HepG2 (cell line): ENCODE measurements around the gene SPTB. TPM values are rescaled to one million over a fixed set of nuclear protein-coding genes. Genes with fewer than 3 reads are reported as not detected.

ENCODE experiments used
- CCDC6 ChIP-seq: sonication (generic); formaldehyde crosslinking; IDR thresholded peaks from 2 replicates; pipeline ENCODE4 v1.8.1; 2022; ENCODE audit warnings: mild to moderate bottlenecking, missing genetic modification reagents, moderate library complexity
- IRF2 ChIP-seq: IDR thresholded peaks from 2 replicates; pipeline ENCODE4 v1.6.1; 2018; ENCODE audit warnings: missing genetic modification reagents, missing compliant biosample characterization
- KAT7 ChIP-seq: IDR thresholded peaks from 2 replicates; pipeline ENCODE4 v1.6.1; 2018; ENCODE audit warnings: borderline replicate concordance, missing compliant biosample characterization
- MBNL3 ChIP-seq: fragments of 250-450 bp; sonication (Bioruptor Pico); conservative IDR thresholded peaks from 2 replicates; pipeline ENCODE4 v1.8.0; 2022; ENCODE audit warnings: mild to moderate bottlenecking, inconsistent platforms
- MTA1 ChIP-seq: sonication (generic); formaldehyde crosslinking; IDR thresholded peaks from 2 replicates; pipeline ENCODE4 v1.4.0; 2020; ENCODE audit warnings: missing genetic modification reagents, mild to moderate bottlenecking, borderline replicate concordance
- MYC ChIP-seq: sonication (generic); formaldehyde crosslinking; IDR thresholded peaks from 2 replicates; pipeline ENCODE4 v1.9.0; 2021; ENCODE audit warnings: missing genetic modification reagents, borderline replicate concordance
- NCOA1 ChIP-seq: sonication (generic); formaldehyde crosslinking; IDR thresholded peaks from 2 replicates; pipeline ENCODE4 v1.9.0; 2021; ENCODE audit warnings: missing genetic modification reagents
- NFKB2 ChIP-seq: sonication (generic); formaldehyde crosslinking; IDR thresholded peaks from 2 replicates; pipeline ENCODE4 v1.4.0; 2020; ENCODE audit warnings: missing genetic modification reagents, borderline replicate concordance
- PHF21A ChIP-seq: sonication (generic); formaldehyde crosslinking; IDR thresholded peaks from 2 replicates; pipeline ENCODE4 v1.5.0; 2020; ENCODE audit warnings: mild to moderate bottlenecking, missing genetic modification reagents
- RAD21 ChIP-seq: fragments of 450-650 bp; formaldehyde crosslinking; IDR thresholded peaks from 2 replicates; pipeline ENCODE4 v1.5.0; 2020; ENCODE audit warnings: mild to moderate bottlenecking
- TSC22D2 ChIP-seq: sonication (generic); formaldehyde crosslinking; IDR thresholded peaks from 2 replicates; pipeline ENCODE4 v1.5.1; 2020; ENCODE audit warnings: missing genetic modification reagents, mild to moderate bottlenecking, borderline replicate concordance
- ZNF317 ChIP-seq: sonication (generic); formaldehyde crosslinking; IDR thresholded peaks from 2 replicates; pipeline ENCODE4 v1.5.0; 2020; ENCODE audit warnings: mild to moderate bottlenecking, missing genetic modification reagents
- ZNF33B ChIP-seq: sonication (generic); formaldehyde crosslinking; IDR thresholded peaks from 2 replicates; pipeline ENCODE4 v1.5.1; 2020; ENCODE audit warnings: mild to moderate bottlenecking, missing genetic modification reagents
- ZNF577 ChIP-seq: sonication (generic); formaldehyde crosslinking; IDR thresholded peaks from 2 replicates; pipeline ENCODE4 v1.4.0; 2020; ENCODE audit warnings: mild to moderate bottlenecking, low read depth, missing genetic modification reagents, borderline replicate concordance
- ZNF598 ChIP-seq: sonication (generic); formaldehyde crosslinking; IDR thresholded peaks from 2 replicates; pipeline ENCODE4 v1.5.1; 2020; ENCODE audit warnings: mild to moderate bottlenecking, missing genetic modification reagents, borderline replicate concordance
- ZNF75D ChIP-seq: sonication (generic); formaldehyde crosslinking; IDR thresholded peaks from 2 replicates; pipeline ENCODE4 v1.8.1; 2023; ENCODE audit warnings: missing genetic modification reagents, mild to moderate bottlenecking, borderline replicate concordance
- polyA plus RNA-seq, 8 experiments: library from polyadenylated mRNA; depleted of rRNA in 3 of 8; stranded (reverse) in 7 of 8; unstranded in 1 of 8; fragments of >200 nt; fragmentation: Illumina TruSeq in 4 of 8; extraction: Trizol in 4 of 8; gene quantifications; 2 replicates each; pipeline versions ENCODE4 v1.2.1 to v1.2.3, GENCODE V29; 2011 to 2016; ENCODE audit warnings: low read depth in 4 of 8, missing spikeins in 1 of 8, mixed read lengths in 1 of 8; ENCODE audit not compliant: insufficient read depth in 1 of 8
- total RNA-seq, 5 experiments: library from RNA; depleted of rRNA; stranded (reverse); fragments of >200 nt; fragmentation: Illumina TruSeq; extraction: Trizol; gene quantifications; 2 replicates each; pipeline ENCODE4 v1.2.3, GENCODE V29; 2016; ENCODE audit warnings: low read depth in 1 of 5
- TF ChIP-seq, protein P1 (sequence below): sonication (generic); formaldehyde crosslinking; IDR thresholded peaks from 2 replicates; pipeline ENCODE4 v1.5.0; 2020; ENCODE audit warnings: missing genetic modification reagents
- TF ChIP-seq, protein P2 (sequence below): sonication (generic); formaldehyde crosslinking; IDR thresholded peaks from 2 replicates; pipeline ENCODE4 v1.5.0; 2020; ENCODE audit warnings: missing genetic modification reagents
- TF ChIP-seq, protein P3 (sequence below): sonication (generic); formaldehyde crosslinking; IDR thresholded peaks from 2 replicates; pipeline ENCODE4 v1.5.0; 2020; ENCODE audit warnings: missing genetic modification reagents, mild to moderate bottlenecking, borderline replicate concordance
- TF ChIP-seq, protein P4 (sequence below): IDR thresholded peaks from 2 replicates; pipeline ENCODE4 v1.6.1; 2016; ENCODE audit warnings: mild to moderate bottlenecking, missing biosample characterization, missing genetic modification reagents
- TF ChIP-seq, protein P5 (sequence below): sonication (generic); formaldehyde crosslinking; IDR thresholded peaks from 2 replicates; pipeline ENCODE4 v1.5.1; 2020; ENCODE audit warnings: missing genetic modification reagents, mild to moderate bottlenecking, borderline replicate concordance

Gene SPTB
- total and polyA plus RNA-seq, 2 of the 13 experiments (the other 11 are each of a cell fraction or from before 2014, with no cell fraction given): 0.01 to 0.02 TPM

DNA sequence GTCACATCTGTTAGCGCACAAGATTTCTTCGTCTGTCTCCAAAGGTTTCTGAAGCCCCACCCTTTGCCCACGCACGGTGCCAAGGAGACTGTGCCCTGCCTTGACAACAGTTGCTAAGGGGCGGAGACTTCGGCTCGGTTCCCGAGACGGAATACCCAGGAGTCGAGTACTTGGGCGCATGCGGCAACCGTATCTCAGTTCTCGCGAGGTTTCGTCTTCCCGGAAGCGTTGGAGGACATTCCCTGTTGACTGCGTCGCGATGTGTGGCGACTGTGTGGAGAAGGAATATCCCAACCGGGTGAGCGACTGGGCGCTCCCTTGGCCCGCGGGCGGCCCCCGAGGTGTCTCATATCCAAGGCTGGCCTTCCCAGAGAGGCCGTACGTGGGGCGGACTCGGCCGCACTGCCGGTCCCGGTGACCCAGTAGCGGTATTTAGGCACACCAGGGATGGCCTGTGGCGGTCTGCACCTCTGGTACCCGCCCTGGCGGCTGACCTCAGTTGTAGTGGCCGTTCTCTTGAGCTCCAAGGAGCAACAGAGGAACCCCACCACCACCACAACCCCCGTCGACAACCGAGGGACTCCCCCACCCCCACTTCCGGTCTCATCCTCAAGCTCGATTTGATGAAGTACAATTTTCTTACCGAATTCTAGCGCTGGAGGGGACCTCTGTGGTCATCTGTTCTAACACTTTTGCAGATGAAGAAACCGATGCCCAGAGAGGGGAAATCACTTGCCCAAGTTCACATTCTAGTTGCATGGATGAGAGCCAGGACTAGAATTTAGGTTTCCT, 34.7 kb upstream of the SPTB start, which contains the start of gene CHURC1 (continued):
- TF ChIP-seq, protein P1, sequence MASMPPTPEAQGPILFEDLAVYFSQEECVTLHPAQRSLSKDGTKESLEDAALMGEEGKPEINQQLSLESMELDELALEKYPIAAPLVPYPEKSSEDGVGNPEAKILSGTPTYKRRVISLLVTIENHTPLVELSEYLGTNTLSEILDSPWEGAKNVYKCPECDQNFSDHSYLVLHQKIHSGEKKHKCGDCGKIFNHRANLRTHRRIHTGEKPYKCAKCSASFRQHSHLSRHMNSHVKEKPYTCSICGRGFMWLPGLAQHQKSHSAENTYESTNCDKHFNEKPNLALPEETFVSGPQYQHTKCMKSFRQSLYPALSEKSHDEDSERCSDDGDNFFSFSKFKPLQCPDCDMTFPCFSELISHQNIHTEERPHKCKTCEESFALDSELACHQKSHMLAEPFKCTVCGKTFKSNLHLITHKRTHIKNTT (CRISPR knock-in tag): no peak
- peak; percentile 75; the same call in 1 of the 2 replicates for TF ChIP-seq MYC
- TF ChIP-seq ZNF33B (CRISPR knock-in tag): 0 out of 2 replicates have a peak, but pooled peaks have one; percentile 46
- no peak for TF ChIP-seq NCOA1 (CRISPR knock-in tag)
- TF ChIP-seq IRF2 (CRISPR knock-in tag): no peak; the same call in none of the 2 replicates
- TF ChIP-seq, protein P2, sequence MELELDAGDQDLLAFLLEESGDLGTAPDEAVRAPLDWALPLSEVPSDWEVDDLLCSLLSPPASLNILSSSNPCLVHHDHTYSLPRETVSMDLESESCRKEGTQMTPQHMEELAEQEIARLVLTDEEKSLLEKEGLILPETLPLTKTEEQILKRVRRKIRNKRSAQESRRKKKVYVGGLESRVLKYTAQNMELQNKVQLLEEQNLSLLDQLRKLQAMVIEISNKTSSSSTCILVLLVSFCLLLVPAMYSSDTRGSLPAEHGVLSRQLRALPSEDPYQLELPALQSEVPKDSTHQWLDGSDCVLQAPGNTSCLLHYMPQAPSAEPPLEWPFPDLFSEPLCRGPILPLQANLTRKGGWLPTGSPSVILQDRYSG (CRISPR knock-in tag): no peak
- 0 out of 2 replicates have a peak, but pooled peaks have one; percentile 45 for TF ChIP-seq TSC22D2
- peak; percentile 48 for TF ChIP-seq ZNF317 (CRISPR knock-in tag)
- peak; percentile 54; the same call in 1 of the 2 replicates for TF ChIP-seq KAT7
- TF ChIP-seq, protein P3, sequence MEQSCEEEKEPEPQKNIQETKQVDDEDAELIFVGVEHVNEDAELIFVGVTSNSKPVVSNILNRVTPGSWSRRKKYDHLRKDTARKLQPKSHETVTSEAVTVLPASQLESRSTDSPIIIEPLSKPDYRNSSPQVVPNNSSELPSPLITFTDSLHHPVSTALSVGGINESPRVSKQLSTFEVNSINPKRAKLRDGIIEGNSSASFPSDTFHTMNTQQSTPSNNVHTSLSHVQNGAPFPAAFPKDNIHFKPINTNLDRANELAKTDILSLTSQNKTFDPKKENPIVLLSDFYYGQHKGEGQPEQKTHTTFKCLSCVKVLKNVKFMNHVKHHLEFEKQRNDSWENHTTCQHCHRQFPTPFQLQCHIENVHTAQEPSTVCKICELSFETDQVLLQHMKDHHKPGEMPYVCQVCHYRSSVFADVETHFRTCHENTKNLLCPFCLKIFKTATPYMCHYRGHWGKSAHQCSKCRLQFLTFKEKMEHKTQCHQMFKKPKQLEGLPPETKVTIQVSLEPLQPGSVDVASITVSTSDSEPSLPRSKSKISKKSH (CRISPR knock-in tag): peak; percentile 89; the same call in 1 of the 2 replicates
- TF ChIP-seq, protein P4, sequence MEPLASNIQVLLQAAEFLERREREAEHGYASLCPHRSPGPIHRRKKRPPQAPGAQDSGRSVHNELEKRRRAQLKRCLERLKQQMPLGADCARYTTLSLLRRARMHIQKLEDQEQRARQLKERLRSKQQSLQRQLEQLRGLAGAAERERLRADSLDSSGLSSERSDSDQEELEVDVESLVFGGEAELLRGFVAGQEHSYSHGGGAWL (CRISPR knock-in tag): peak; percentile 70; the same call in 1 of the 2 replicates
- 0 out of 2 replicates have a peak, but pooled peaks have one; percentile 6 for TF ChIP-seq ZNF75D (CRISPR knock-in tag)
- peak; percentile 76 for TF ChIP-seq NFKB2
- no peak for TF ChIP-seq CCDC6 (CRISPR knock-in tag)
- peak; percentile 36; the same call in 1 of the 2 replicates for TF ChIP-seq RAD21
- TF ChIP-seq PHF21A (CRISPR knock-in tag): peak; percentile 24; the same call in 1 of the 2 replicates
- TF ChIP-seq, protein P5, sequence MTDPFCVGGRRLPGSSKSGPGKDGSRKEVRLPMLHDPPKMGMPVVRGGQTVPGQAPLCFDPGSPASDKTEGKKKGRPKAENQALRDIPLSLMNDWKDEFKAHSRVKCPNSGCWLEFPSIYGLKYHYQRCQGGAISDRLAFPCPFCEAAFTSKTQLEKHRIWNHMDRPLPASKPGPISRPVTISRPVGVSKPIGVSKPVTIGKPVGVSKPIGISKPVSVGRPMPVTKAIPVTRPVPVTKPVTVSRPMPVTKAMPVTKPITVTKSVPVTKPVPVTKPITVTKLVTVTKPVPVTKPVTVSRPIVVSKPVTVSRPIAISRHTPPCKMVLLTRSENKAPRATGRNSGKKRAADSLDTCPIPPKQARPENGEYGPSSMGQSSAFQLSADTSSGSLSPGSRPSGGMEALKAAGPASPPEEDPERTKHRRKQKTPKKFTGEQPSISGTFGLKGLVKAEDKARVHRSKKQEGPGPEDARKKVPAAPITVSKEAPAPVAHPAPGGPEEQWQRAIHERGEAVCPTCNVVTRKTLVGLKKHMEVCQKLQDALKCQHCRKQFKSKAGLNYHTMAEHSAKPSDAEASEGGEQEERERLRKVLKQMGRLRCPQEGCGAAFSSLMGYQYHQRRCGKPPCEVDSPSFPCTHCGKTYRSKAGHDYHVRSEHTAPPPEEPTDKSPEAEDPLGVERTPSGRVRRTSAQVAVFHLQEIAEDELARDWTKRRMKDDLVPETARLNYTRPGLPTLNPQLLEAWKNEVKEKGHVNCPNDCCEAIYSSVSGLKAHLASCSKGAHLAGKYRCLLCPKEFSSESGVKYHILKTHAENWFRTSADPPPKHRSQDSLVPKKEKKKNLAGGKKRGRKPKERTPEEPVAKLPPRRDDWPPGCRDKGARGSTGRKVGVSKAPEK: no peak
- 0 out of 2 replicates have a peak, but pooled peaks have one; percentile 65 for TF ChIP-seq MTA1 (CRISPR knock-in tag)
- TF ChIP-seq MBNL3: no peak
- TF ChIP-seq ZNF577 (CRISPR knock-in tag): no peak
- TF ChIP-seq ZNF598 (CRISPR knock-in tag): 0 out of 2 replicates have a peak, but pooled peaks have one; percentile 42
